Fibroblast of lung (primary cell): ENCODE measurements around the gene IFNL1. TPM values are rescaled to one million over a fixed set of nuclear protein-coding genes. Genes with fewer than 3 reads are reported as not detected.
"Not testable (repeated sequence)": the region's sequence is repeated elsewhere in the genome, so short reads cannot be mapped to it uniquely, and the experiment has no call there.

Source experiments
- DNase-seq, 2 donors: peaks; one replicate each; pipeline versions ENCODE4 v3.0.0 to v3.0.0-alpha.2; 2010; ENCODE audit warnings: low read depth in 2 of 2
- H2AFZ ChIP-seq: 2 replicates; pipeline ENCODE4 v1.5.1; 2012; ENCODE audit warnings: low read length, control low read depth, inconsistent platforms
- H3K27ac ChIP-seq: 2 replicates; pipeline ENCODE4 v1.5.1; 2011; ENCODE audit warnings: low read length, control low read depth; ENCODE audit not compliant: insufficient read depth
- H3K27me3 ChIP-seq: 2 replicates; pipeline ENCODE4 v1.5.1; 2011; ENCODE audit warnings: mild to moderate bottlenecking, low read length; ENCODE audit not compliant: control insufficient read depth, insufficient read depth
- H3K36me3 ChIP-seq: 2 replicates; pipeline ENCODE4 v1.5.1; 2011; ENCODE audit warnings: low read length; ENCODE audit not compliant: control insufficient read depth, insufficient read depth
- H3K4me1 ChIP-seq: 2 replicates; pipeline ENCODE4 v1.5.1; 2011; ENCODE audit warnings: low read length; ENCODE audit not compliant: control insufficient read depth, insufficient read depth; ENCODE audit errors: extremely low read depth
- H3K4me2 ChIP-seq: 2 replicates; pipeline ENCODE4 v1.5.1; 2011; ENCODE audit warnings: low read length, control low read depth; ENCODE audit not compliant: insufficient read depth; ENCODE audit errors: extremely low read depth
- H3K4me3 ChIP-seq, 4 experiments: fragments of 200-600 bp in 1 of 4; sonication (generic) in 1 of 4; replicated peaks in 1 of 4; 2 replicates each; pipeline ENCODE4 v1.5.1; 2011 to 2016; ENCODE audit warnings: low read length in 4 of 4, low read depth in 3 of 4, mild to moderate bottlenecking in 3 of 4, control low read depth in 2 of 4, inconsistent platforms in 1 of 4, mixed read lengths in 1 of 4; ENCODE audit not compliant: insufficient read depth in 1 of 4; ENCODE audit errors: control extremely low read depth in 1 of 4
- H3K79me2 ChIP-seq: 2 replicates; pipeline ENCODE4 v1.5.1; 2012; ENCODE audit warnings: mild to moderate bottlenecking, low read length, inconsistent platforms; ENCODE audit not compliant: control insufficient read depth, insufficient read depth
- H3K9ac ChIP-seq: 2 replicates; pipeline ENCODE4 v1.5.1; 2011; ENCODE audit warnings: mild to moderate bottlenecking, low read length, control low read depth; ENCODE audit not compliant: insufficient read depth
- H3K9me3 ChIP-seq: 2 replicates; pipeline ENCODE4 v1.5.1; 2012; ENCODE audit warnings: low read depth, low read length; ENCODE audit not compliant: control insufficient read depth, insufficient read depth
- H4K20me1 ChIP-seq: 2 replicates; pipeline ENCODE4 v1.5.1; 2011; ENCODE audit warnings: low read length; ENCODE audit not compliant: control insufficient read depth, insufficient read depth; ENCODE audit errors: extremely low read depth
- EZH2 ChIP-seq: IDR thresholded peaks from 2 replicates; pipeline ENCODE4 v1.5.1; 2012; ENCODE audit warnings: low read length, control low read depth, mild to moderate bottlenecking; ENCODE audit errors: missing control alignments
- polyA plus RNA-seq, 2 donors: library from polyadenylated mRNA; depleted of rRNA in 1 of 2; stranded (reverse) in 1 of 2; unstranded in 1 of 2; fragments of >200 nt; gene quantifications; 2 replicates each; pipeline ENCODE4 v1.2.1, GENCODE V29; 2011 to 2012; ENCODE audit warnings: missing spikeins in 1 of 2
- total RNA-seq: library from RNA; depleted of rRNA; stranded (reverse); fragments of >200 nt; gene quantifications from 2 replicates; pipeline ENCODE4 v1.2.1, GENCODE V29; 2014
- TF ChIP-seq, protein P1 (sequence below), 2 donors: IDR thresholded peaks in 1 of 2; conservative IDR thresholded peaks in 1 of 2; 1 replicate in 1 of 2; 2 replicates in 1 of 2; pipeline ENCODE4 v1.5.1; 2011 to 2012; ENCODE audit warnings: low read length in 2 of 2, control low read depth in 1 of 2, inconsistent platforms in 1 of 2, low read depth in 1 of 2, mild to moderate bottlenecking in 1 of 2

The IFNL1 gene
- total and polyA plus RNA-seq, 2 donors (not counting 1 experiment from before 2014, with no cell fraction given) = not detected

DNA sequence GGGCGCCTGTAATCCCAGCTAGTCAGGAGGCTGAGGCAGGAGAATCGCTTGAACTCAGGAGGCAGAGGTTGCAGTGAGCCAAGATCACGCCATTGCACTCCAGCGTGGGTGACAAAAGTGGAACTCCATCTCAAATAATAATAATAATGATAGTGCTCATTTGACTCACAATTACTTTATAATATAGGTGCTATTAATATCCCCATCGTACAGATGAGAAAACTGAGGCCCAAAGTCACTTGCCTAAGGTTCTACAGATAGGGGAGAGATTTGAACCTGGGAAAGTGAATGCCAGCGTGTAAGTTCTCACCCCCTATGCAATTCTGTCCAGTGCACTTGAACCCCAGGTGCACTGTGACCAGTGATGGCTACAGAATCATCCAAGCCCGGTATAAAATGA lies 33.7 kb downstream of the IFNL1 start:
- Histone ChIP-seq H3K9ac (no peak overlapping the region), H3K4me2 (no peak overlapping the region), H3K4me1 (no peaks in the 10 kb centered on the region), H2AFZ (no peak overlapping the region), H3K27me3 (no peaks in the 10 kb centered on the region), H3K36me3 (no peaks in the 10 kb centered on the region), H3K27ac (no peak overlapping the region), H3K79me2 (no peaks in the 10 kb centered on the region), H3K4me3 (no peak overlapping the region), H3K9me3 (no peaks in the 10 kb centered on the region), H4K20me1 (no peaks in the 10 kb centered on the region)
- TF ChIP-seq, protein P1, sequence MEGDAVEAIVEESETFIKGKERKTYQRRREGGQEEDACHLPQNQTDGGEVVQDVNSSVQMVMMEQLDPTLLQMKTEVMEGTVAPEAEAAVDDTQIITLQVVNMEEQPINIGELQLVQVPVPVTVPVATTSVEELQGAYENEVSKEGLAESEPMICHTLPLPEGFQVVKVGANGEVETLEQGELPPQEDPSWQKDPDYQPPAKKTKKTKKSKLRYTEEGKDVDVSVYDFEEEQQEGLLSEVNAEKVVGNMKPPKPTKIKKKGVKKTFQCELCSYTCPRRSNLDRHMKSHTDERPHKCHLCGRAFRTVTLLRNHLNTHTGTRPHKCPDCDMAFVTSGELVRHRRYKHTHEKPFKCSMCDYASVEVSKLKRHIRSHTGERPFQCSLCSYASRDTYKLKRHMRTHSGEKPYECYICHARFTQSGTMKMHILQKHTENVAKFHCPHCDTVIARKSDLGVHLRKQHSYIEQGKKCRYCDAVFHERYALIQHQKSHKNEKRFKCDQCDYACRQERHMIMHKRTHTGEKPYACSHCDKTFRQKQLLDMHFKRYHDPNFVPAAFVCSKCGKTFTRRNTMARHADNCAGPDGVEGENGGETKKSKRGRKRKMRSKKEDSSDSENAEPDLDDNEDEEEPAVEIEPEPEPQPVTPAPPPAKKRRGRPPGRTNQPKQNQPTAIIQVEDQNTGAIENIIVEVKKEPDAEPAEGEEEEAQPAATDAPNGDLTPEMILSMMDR (conservative IDR thresholded peaks at IDR 0.05 in 1 of 2, IDR thresholded peaks at IDR 0.05 in 1 of 2; ENCODE audit: low read depth in 1 of 2, low read length in 2 of 2) = no peak
- TF ChIP-seq EZH2 = no peak
- DNase-seq = no peak

DNA sequence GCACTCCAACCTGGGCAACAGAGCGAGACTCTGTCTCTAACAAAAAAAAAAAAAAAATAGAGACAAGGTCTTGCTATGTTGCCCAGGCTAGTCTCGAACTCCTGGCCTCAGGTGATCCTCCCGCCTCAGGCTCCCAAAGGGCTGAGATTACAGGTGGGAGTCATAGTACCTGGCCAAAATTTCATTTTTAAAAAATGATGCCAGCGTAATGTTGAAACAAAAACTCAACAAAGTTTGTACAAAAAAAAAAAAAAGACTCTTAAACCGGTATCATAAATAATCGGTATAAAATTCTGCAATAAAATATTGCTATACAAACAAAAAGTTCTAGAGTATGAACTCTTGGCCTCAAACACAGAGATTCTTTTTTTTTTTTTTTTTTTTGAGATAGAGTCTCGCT lies 36.1 kb downstream of the IFNL1 start:
- Histone ChIP-seq H3K4me3 (no peak overlapping the region), H3K4me2 (no peak overlapping the region), H3K36me3 (no peaks in the 10 kb centered on the region), H3K9me3 (no peaks in the 10 kb centered on the region), H3K27me3 (no peaks in the 10 kb centered on the region), H2AFZ (no peak overlapping the region), H4K20me1 (no peaks in the 10 kb centered on the region), H3K79me2 (no peaks in the 10 kb centered on the region), H3K4me1 (peaks cover 2% of the 10 kb centered on the region), H3K27ac (no peak overlapping the region), H3K9ac (no peak overlapping the region)
- no peak for DNase-seq
- TF ChIP-seq, protein P1 (conservative IDR thresholded peaks at IDR 0.05 in 1 of 2, IDR thresholded peaks at IDR 0.05 in 1 of 2; ENCODE audit: low read depth in 1 of 2, low read length in 2 of 2) = no peak
- TF ChIP-seq EZH2 = no peak

DNA sequence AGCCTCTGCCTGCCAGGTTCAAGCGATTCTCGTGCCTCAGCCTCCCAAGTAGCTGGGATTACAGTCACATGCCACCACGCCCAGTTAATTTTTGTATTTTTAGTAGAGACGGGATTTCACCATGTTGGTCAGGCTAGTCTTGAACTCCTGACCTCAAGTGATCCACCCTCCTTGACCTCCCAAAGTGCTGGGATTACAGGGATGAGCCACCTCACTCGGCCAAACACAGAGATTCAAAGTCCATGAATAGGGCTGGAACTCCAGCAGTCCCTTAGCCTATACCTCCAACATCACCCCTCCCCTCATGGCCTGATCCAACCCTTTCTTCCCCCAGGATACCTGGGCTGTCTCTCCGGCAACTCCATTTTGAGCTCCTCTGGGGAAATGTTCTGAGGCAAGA lies 36.5 kb downstream of the IFNL1 start:
- not testable (repeated sequence) for DNase-seq, H4K20me1 ChIP-seq, H3K9ac ChIP-seq, H3K27me3 ChIP-seq, H3K36me3 ChIP-seq, H3K27ac ChIP-seq, H3K9me3 ChIP-seq, H3K79me2 ChIP-seq, H3K4me2 ChIP-seq, H3K4me1 ChIP-seq, H2AFZ ChIP-seq, H3K4me3 ChIP-seq
